Lower leg skin (tissue), 3 donors: Measurements from ENCODE around the gene ATP4A.

Source experiments
- POLR2A ChIP-seq, 2 donors: fragments of 450-650 bp; IDR thresholded peaks; one replicate each; pipeline ENCODE4 v1.6.1; 2016 to 2017; ENCODE audit warnings: antibody characterized with exemption in 2 of 2, mild to moderate bottlenecking in 1 of 2, moderate library complexity in 1 of 2
- TF ChIP-seq, protein P1 (sequence below), 3 donors: fragments of 450-650 bp; IDR thresholded peaks; one replicate each; pipeline ENCODE4 v1.5.1; 2016; ENCODE audit warnings: antibody characterized with exemption in 3 of 3, mild to moderate bottlenecking in 3 of 3, moderate library complexity in 2 of 3

DNA sequence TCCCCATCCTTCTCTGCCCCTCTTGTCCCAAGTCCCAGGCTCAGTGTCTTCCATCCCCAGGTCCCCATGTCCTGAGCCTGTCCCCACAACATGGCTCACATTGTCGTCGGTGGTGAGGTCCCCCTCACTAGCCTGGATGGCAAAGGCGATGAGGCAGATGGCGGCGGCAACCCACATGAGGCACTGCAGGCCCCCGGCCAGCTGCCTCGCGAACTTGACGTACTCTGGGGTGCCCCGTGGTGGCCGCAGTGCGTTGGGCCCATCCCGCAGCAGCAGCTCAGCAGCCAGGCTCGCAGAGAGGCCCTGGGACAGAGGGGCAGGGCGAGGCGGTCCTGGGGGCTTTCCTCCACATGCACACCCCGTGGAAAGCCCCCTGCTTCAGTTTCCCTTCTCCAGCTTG lies 1.1 kb downstream of the ATP4A start:
- TF ChIP-seq, protein P1, sequence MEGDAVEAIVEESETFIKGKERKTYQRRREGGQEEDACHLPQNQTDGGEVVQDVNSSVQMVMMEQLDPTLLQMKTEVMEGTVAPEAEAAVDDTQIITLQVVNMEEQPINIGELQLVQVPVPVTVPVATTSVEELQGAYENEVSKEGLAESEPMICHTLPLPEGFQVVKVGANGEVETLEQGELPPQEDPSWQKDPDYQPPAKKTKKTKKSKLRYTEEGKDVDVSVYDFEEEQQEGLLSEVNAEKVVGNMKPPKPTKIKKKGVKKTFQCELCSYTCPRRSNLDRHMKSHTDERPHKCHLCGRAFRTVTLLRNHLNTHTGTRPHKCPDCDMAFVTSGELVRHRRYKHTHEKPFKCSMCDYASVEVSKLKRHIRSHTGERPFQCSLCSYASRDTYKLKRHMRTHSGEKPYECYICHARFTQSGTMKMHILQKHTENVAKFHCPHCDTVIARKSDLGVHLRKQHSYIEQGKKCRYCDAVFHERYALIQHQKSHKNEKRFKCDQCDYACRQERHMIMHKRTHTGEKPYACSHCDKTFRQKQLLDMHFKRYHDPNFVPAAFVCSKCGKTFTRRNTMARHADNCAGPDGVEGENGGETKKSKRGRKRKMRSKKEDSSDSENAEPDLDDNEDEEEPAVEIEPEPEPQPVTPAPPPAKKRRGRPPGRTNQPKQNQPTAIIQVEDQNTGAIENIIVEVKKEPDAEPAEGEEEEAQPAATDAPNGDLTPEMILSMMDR (IDR thresholded peaks at IDR 0.05): no peak
- no peak for TF ChIP-seq POLR2A (IDR thresholded peaks at IDR 0.05)
